Calu3 (cell line): ENCODE results near the gene IFNA4. TPM values are rescaled to one million over a fixed set of nuclear protein-coding genes. Genes with fewer than 3 reads are reported as not detected.

Experiments used
- BruUV-seq: library from RNA; stranded (reverse); fragments of 400-500 nt; replicated peaks from 2 replicates; lab custom pipeline; 2021; lab: Mats Ljungman, UMichigan
- CTCF ChIA-PET: fragments of 300-600 bp; sonication (Branson Sonifier 250); formaldehyde crosslinking; loops from one replicate; lab custom pipeline; 2022; ENCODE audit warnings: antibody characterized with exemption; lab: Charles Lee
- DNase-seq: peaks from one replicate; pipeline ENCODE4 v3.0.0; 2022
- H3K27ac Mint-ChIP-seq: one replicate; pipeline ENCODE4 v1.8.0; 2022; ENCODE audit warnings: mixed read lengths; ENCODE audit not compliant: unreplicated experiment
- H3K27me3 Mint-ChIP-seq: one replicate; pipeline ENCODE4 v1.8.0; 2022; ENCODE audit warnings: mixed read lengths; ENCODE audit not compliant: unreplicated experiment
- H3K36me3 Mint-ChIP-seq: one replicate; pipeline ENCODE4 v1.8.0; 2022; ENCODE audit warnings: mild to moderate bottlenecking, moderate library complexity, mixed read lengths; ENCODE audit not compliant: insufficient read depth, unreplicated experiment
- H3K4me1 Mint-ChIP-seq: one replicate; pipeline ENCODE4 v1.8.0; 2022; ENCODE audit warnings: mild to moderate bottlenecking, low read depth, mixed read lengths; ENCODE audit not compliant: unreplicated experiment
- H3K4me3 Mint-ChIP-seq: one replicate; pipeline ENCODE4 v1.8.0; 2022; ENCODE audit warnings: mild to moderate bottlenecking, low read depth, moderate library complexity, mixed read lengths; ENCODE audit not compliant: unreplicated experiment
- H3K9me3 Mint-ChIP-seq: one replicate; pipeline ENCODE4 v1.8.0; 2022; ENCODE audit warnings: low read depth, mixed read lengths; ENCODE audit not compliant: unreplicated experiment
- CTCF ChIP-seq: fragments of 200-600 bp; IDR thresholded peaks from one replicate; pipeline ENCODE4 v1.8.0; 2022; ENCODE audit warnings: antibody characterized with exemption; ENCODE audit not compliant: unreplicated experiment
- intact Hi-C: fragments of 100-400 bp; cut with micrococcal nuclease; formaldehyde crosslinking; loops from one replicate; pipeline ENCODE4 v1.10.0; 2022; ENCODE audit not compliant: unreplicated experiment
- total RNA-seq: library from RNA; stranded (reverse); gene quantifications from 2 replicates; pipeline ENCODE4 v1.2.3, GENCODE V29; 2022

IFNA4 gene
- total RNA-seq, 1 experiment from 2014 or later = not detected

- Mint-ChIP-seq H3K36me3 (no peaks in the 10 kb centered on the region), H3K4me1 (no peaks in the 10 kb centered on the region), H3K4me3 (no peak overlapping the region), H3K27ac (no peak overlapping the region), H3K27me3 (no peaks in the 10 kb centered on the region), H3K9me3 (no peaks in the 10 kb centered on the region)
- intact Hi-C loops = no loop called here
- CTCF ChIA-PET = no interaction called here
- no TSS peak for BruUV-seq
- TF ChIP-seq CTCF = no peak
- DNase-seq = no peak
Observed at GRCh38 chr9:21160178-21160577, 27.2 kb downstream of the IFNA4 start.

- Mint-ChIP-seq H3K36me3 (no peaks in the 10 kb centered on the region), H3K4me1 (peaks cover 10% of the 10 kb centered on the region), H3K27me3 (peaks cover under 1% of the 10 kb centered on the region), H3K27ac (no peak overlapping the region), H3K9me3 (no peaks in the 10 kb centered on the region), H3K4me3 (no peak overlapping the region)
- CTCF ChIA-PET = no interaction called here
- intact Hi-C loops = no loop called here
- TF ChIP-seq CTCF = no peak
- no TSS peak for BruUV-seq
- DNase-seq = no peak
Observed at GRCh38 chr9:21155501-21155900, 31.9 kb downstream of the IFNA4 start.

GRCh38 chr9:21154018-21154608 is 33.3 kb downstream of the IFNA4 start:
- DNase-seq = peak; percentile 22
- Mint-ChIP-seq H3K4me1 (peaks cover 10% of the 10 kb centered on the region), H3K4me3 (no peak overlapping the region), H3K27me3 (peaks cover 12% of the 10 kb centered on the region), H3K9me3 (peaks cover 3% of the 10 kb centered on the region), H3K27ac (no peak overlapping the region), H3K36me3 (no peaks in the 10 kb centered on the region)
- intact Hi-C loops = no loop called here
- no TSS peak for BruUV-seq
- CTCF ChIA-PET = interaction anchor here (0.6 kb wide), 1 partner anchor 828 kb away, joined by 3 read pairs; no protein-coding TSS in a partner anchor
- TF ChIP-seq CTCF = no peak

- no peak overlapping the region for H3K4me3 Mint-ChIP-seq
- H3K4me1 Mint-ChIP-seq = peaks cover 10% of the 10 kb centered on the region
- H3K27ac Mint-ChIP-seq = no peak overlapping the region
- peaks cover 3% of the 10 kb centered on the region for H3K9me3 Mint-ChIP-seq
- peaks cover 12% of the 10 kb centered on the region for H3K27me3 Mint-ChIP-seq
- no peak for TF ChIP-seq CTCF
- intact Hi-C loops = no loop called here
- no peaks in the 10 kb centered on the region for H3K36me3 Mint-ChIP-seq
- CTCF ChIA-PET = interaction anchor here (0.6 kb wide), 1 partner anchor 829 kb away, joined by 3 read pairs; no protein-coding TSS in a partner anchor
- BruUV-seq = no TSS peak
- DNase-seq = no peak
Observed at GRCh38 chr9:21153336-21154017, 33.9 kb downstream of the IFNA4 start.
